Measurements from ENCODE around the gene TJP2.
"Not testable (repeated sequence)": the region's sequence is repeated elsewhere in the genome, so short reads cannot be mapped to it uniquely, and the experiment has no call there.

TJP2 gene

DNA sequence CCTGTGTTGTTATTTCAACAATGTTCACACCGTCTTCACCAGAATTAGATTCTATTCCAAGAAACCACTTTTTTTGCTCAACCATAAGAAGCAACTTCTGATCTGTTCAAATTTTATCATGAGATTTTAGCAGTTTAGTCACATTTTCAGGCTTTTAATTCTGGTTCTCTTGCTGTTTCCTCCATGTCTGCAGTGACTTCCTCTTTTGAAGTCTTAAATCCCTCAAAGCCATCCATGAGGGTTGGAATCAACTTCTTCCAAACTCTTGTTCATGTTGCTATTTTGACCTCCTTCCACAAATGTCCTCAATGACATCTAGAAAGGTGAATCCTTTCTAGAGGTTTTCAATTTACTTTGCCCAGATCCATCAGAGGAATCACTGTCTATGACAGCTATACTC is 125.2 kb downstream of the TJP2 start:
- in situ Hi-C loops (cut with MboI; ENCODE audit: low sequenced_read_pairs, unreplicated experiment), result no loop called here
- TF ChIP-seq, protein P1, sequence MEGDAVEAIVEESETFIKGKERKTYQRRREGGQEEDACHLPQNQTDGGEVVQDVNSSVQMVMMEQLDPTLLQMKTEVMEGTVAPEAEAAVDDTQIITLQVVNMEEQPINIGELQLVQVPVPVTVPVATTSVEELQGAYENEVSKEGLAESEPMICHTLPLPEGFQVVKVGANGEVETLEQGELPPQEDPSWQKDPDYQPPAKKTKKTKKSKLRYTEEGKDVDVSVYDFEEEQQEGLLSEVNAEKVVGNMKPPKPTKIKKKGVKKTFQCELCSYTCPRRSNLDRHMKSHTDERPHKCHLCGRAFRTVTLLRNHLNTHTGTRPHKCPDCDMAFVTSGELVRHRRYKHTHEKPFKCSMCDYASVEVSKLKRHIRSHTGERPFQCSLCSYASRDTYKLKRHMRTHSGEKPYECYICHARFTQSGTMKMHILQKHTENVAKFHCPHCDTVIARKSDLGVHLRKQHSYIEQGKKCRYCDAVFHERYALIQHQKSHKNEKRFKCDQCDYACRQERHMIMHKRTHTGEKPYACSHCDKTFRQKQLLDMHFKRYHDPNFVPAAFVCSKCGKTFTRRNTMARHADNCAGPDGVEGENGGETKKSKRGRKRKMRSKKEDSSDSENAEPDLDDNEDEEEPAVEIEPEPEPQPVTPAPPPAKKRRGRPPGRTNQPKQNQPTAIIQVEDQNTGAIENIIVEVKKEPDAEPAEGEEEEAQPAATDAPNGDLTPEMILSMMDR (IDR thresholded peaks at IDR 0.05; ENCODE audit: borderline replicate concordance, control extremely low read depth, extremely low read depth, insufficient read depth, missing control alignments), result no peak
- DNase-seq (ENCODE audit: low spot score), result no peak

- in situ Hi-C loops (cut with MboI; ENCODE audit: low sequenced_read_pairs, unreplicated experiment), result no loop called here
- no peak for DNase-seq (ENCODE audit: low spot score)
- TF ChIP-seq, protein P1 (IDR thresholded peaks at IDR 0.05; ENCODE audit: borderline replicate concordance, control extremely low read depth, extremely low read depth, insufficient read depth, missing control alignments), result no peak
Observed at GRCh38 chr9:69299826-69300225, 125.7 kb downstream of the TJP2 start.

GRCh38 chr9:69303331-69303730 is 129.3 kb downstream of the TJP2 start:
- in situ Hi-C loops (cut with MboI; ENCODE audit: low sequenced_read_pairs, unreplicated experiment), result no loop called here
- TF ChIP-seq, protein P1 (IDR thresholded peaks at IDR 0.05; ENCODE audit: borderline replicate concordance, control extremely low read depth, extremely low read depth, insufficient read depth, missing control alignments), result no peak
- no peak for DNase-seq (ENCODE audit: low spot score)

DNA sequence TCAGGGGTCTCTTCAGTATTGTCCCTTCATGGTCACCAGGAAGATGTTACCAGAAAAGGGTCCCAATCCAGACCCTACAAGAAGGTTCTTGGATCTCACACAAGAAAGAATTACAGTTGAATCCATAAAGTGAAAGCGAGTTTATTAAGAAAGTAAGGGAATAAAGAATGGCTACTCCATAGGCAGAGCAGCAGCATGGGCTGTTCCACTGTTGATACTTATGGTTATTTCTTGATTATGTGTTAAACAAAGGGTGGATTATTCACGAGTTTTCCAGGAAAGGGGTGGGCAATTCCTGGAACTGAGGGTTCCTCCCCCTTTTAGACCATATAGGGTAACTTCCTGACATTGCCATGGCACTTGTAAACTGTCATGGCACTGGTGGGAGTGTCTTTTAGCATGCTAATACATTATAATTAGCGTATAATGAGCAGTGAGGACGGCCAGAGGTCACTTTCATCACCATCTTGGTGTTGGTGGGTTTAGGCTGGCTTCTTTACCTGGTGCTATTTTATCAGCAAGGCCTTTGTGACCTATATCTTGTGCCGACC is 132.9 kb downstream of the TJP2 start:
- in situ Hi-C loops (cut with MboI; ENCODE audit: low sequenced_read_pairs, unreplicated experiment); DNase-seq (ENCODE audit: low spot score): not testable (repeated sequence)

GRCh38 chr9:69307446-69308205 is 133.5 kb downstream of the TJP2 start:
- TF ChIP-seq, protein P1 (IDR thresholded peaks at IDR 0.05; ENCODE audit: borderline replicate concordance, control extremely low read depth, extremely low read depth, insufficient read depth, missing control alignments), result no peak
- DNase-seq (ENCODE audit: low spot score), result no peak
- in situ Hi-C loops (cut with MboI; ENCODE audit: low sequenced_read_pairs, unreplicated experiment), result no loop called here

DNA sequence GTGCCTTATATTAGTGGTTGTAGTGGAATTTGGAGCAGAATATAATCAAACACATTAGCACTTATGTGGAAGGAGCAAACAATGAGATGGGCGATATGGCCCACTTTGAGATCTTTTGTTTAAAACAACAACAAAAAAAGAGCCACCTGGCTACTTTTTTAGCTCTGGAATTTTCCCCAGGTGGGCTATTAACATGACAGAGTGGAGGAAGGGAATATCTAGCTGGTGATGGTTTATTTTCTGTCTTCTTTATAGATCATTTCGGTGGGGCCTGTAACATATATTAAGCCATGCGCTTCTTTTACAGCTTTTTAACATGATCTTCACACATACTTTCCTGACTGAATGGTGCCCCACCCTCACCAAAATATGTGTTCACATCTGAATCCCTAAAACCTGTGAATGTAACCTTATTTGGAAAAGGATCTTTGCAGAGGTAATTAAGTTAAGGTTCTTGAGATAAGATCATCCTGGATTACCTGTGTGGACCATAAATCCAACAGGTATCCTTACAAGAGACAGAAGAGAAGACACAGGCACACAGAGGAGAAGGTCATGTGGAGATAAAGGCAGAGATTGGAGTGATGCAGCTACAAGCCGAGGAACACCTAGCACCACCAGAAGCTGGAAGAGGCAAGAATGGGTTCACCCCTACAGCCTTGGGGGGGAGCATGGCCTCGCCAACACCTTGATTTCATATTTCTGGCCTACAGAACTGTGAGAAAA is 134.3 kb downstream of the TJP2 start:
- TF ChIP-seq, protein P1 (IDR thresholded peaks at IDR 0.05; ENCODE audit: borderline replicate concordance, control extremely low read depth, extremely low read depth, insufficient read depth, missing control alignments), result no peak
- in situ Hi-C loops (cut with MboI; ENCODE audit: low sequenced_read_pairs, unreplicated experiment), result no loop called here
- no peak for DNase-seq (ENCODE audit: low spot score)

DNA sequence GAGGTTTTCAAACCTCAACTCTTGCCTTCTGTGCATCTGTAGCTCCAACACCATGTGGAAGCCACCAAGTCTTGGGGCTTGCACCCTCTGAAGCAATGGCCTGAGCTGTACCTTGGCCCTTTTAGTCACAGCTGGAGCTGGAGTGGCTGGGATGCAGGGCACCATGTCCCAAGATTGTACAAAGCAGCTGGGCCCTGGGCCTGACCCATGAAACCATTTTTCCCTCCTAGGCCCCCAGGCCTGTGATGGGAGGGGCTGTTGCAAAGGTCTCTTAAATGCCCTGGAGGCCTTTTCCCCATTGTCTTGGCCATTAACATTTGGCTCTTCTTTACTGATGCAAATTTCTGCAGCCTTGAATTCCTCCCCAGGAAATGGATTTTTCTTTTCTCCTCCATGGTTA is 139.1 kb downstream of the TJP2 start:
- in situ Hi-C loops (cut with MboI; ENCODE audit: low sequenced_read_pairs, unreplicated experiment), result no loop called here
- no peak for DNase-seq (ENCODE audit: low spot score)
- TF ChIP-seq, protein P1 (IDR thresholded peaks at IDR 0.05; ENCODE audit: borderline replicate concordance, control extremely low read depth, extremely low read depth, insufficient read depth, missing control alignments), result no peak

All from GM13976 (cell line).